IPS-15b (cell line): Measurements from ENCODE around the gene SCRN3.

Experiments
- H3K27me3 ChIP-seq: one replicate; pipeline ENCODE4 v1.6.1; 2013; ENCODE audit warnings: low read length; ENCODE audit not compliant: control insufficient read depth, insufficient read depth
- H3K36me3 ChIP-seq: one replicate; pipeline ENCODE4 v1.6.1; 2013; ENCODE audit warnings: low read length; ENCODE audit not compliant: control insufficient read depth, insufficient read depth
- H3K4me1 ChIP-seq: one replicate; pipeline ENCODE4 v1.6.1; 2013; ENCODE audit warnings: mild to moderate bottlenecking, low read length; ENCODE audit not compliant: control insufficient read depth, insufficient read depth
- H3K4me3 ChIP-seq: one replicate; pipeline ENCODE4 v1.5.1; 2013; ENCODE audit warnings: low read depth, low read length
- H3K9ac ChIP-seq: one replicate; pipeline ENCODE4 v1.6.1; 2013; ENCODE audit warnings: low read depth, mild to moderate bottlenecking, low read length
- H3K9me3 ChIP-seq: one replicate; pipeline ENCODE4 v1.6.1; 2013; ENCODE audit warnings: mild to moderate bottlenecking, low read length; ENCODE audit not compliant: control insufficient read depth, insufficient read depth

Gene SCRN3

GRCh38 chr2:174412256-174412655 is 16.7 kb downstream of the SCRN3 start:
- no peaks in the 10 kb centered on the region for H3K9me3 ChIP-seq
- H3K4me1 ChIP-seq: peaks cover 4% of the 10 kb centered on the region
- H3K27me3 ChIP-seq: no peaks in the 10 kb centered on the region
- no peak overlapping the region for H3K9ac ChIP-seq
- H3K36me3 ChIP-seq: no peaks in the 10 kb centered on the region
- H3K4me3 ChIP-seq: no peak overlapping the region

DNA sequence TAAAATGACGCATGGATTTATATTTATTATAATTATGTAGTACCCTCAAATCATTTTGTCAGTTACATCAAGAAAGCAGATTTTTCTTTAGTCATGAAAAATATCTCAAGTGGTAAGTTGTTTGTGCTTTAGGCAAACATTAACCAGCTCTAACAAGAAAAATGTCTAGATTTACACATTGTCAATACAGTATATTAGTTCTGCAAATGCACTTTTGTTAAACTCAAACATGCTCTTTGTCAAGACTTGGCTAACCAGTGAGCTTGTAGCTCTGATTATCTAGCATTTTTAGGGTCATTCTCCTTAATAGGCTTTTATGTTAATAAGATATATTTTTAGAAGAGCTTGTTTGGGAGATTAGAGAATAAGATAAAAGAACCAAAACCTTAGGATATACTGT is 32.7 kb downstream of the SCRN3 start:
- Histone ChIP-seq H3K27me3 (no peaks in the 10 kb centered on the region), H3K36me3 (no peaks in the 10 kb centered on the region), H3K4me1 (no peaks in the 10 kb centered on the region), H3K9ac (no peak overlapping the region), H3K4me3 (no peak overlapping the region), H3K9me3 (no peaks in the 10 kb centered on the region)

DNA sequence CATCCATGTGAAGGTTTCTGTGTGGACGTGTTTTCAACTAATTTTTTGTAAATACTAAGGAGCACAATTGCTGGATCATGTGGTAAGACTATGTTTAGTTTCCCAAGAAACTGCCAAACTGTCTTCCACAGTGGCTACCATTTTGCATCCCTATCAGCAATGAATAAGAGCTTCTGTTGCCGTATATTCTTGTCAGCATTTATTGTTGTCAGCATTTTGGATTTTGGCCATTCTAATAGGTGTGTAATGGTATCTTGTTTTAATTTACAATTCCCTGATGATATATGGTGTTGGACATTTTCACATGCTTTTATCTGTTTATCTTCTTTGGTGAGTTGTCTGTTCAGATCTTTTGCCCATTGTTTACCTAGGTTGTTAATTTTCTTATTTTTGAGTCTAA is 34.5 kb downstream of the SCRN3 start:
- Histone ChIP-seq H3K9ac (no peak overlapping the region), H3K27me3 (no peaks in the 10 kb centered on the region), H3K9me3 (no peaks in the 10 kb centered on the region), H3K4me1 (no peaks in the 10 kb centered on the region), H3K4me3 (no peak overlapping the region), H3K36me3 (no peaks in the 10 kb centered on the region)

- Histone ChIP-seq H3K9ac (no peak overlapping the region), H3K27me3 (no peaks in the 10 kb centered on the region), H3K36me3 (no peaks in the 10 kb centered on the region), H3K4me3 (no peak overlapping the region), H3K4me1 (no peaks in the 10 kb centered on the region), H3K9me3 (no peaks in the 10 kb centered on the region)
These were observed 36.4 kb downstream of the SCRN3 start for GRCh38 chr2:174431902-174432301.

DNA sequence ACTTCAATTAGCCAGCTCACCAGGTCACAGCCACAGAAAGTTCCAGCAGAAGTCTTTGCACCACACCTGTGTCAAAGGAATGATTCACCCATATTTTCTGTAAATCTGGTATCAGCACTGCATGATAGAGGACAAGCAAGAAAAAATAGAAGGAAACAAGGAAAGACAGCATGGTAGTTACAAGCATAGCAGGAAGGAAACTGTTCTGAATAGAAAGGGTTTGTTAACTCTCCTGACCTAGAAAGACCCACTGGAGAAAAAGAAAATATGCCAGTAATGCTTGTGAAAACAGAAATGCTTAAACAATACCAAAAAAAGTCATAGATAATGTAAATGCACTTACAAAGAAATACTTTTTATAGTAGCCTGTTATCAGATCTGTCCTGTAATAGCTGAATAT is 40.8 kb downstream of the SCRN3 start:
- Histone ChIP-seq H3K4me1 (no peaks in the 10 kb centered on the region), H3K36me3 (no peaks in the 10 kb centered on the region)

GRCh38 chr2:174438146-174438886 is 42.8 kb downstream of the SCRN3 start:
- no peaks in the 10 kb centered on the region for H3K9me3 ChIP-seq
- H3K4me3 ChIP-seq: no peak overlapping the region
- no peak overlapping the region for H3K9ac ChIP-seq
- no peaks in the 10 kb centered on the region for H3K4me1 ChIP-seq
- H3K27me3 ChIP-seq: no peaks in the 10 kb centered on the region
- H3K36me3 ChIP-seq: no peaks in the 10 kb centered on the region

More for the DNA sequence above, 40.8 kb downstream of the SCRN3 start:
- no peaks in the 10 kb centered on the region for H3K27me3 ChIP-seq
- H3K4me3 ChIP-seq: no peak overlapping the region
- H3K9ac ChIP-seq: no peak overlapping the region
- H3K9me3 ChIP-seq: no peaks in the 10 kb centered on the region

- H3K27me3 ChIP-seq: no peaks in the 10 kb centered on the region
- no peaks in the 10 kb centered on the region for H3K9me3 ChIP-seq
- no peaks in the 10 kb centered on the region for H3K36me3 ChIP-seq
- H3K4me1 ChIP-seq: no peaks in the 10 kb centered on the region
- H3K9ac ChIP-seq: no peak overlapping the region
- H3K4me3 ChIP-seq: no peak overlapping the region
These were observed 43.8 kb downstream of the SCRN3 start for GRCh38 chr2:174439323-174439722.

DNA sequence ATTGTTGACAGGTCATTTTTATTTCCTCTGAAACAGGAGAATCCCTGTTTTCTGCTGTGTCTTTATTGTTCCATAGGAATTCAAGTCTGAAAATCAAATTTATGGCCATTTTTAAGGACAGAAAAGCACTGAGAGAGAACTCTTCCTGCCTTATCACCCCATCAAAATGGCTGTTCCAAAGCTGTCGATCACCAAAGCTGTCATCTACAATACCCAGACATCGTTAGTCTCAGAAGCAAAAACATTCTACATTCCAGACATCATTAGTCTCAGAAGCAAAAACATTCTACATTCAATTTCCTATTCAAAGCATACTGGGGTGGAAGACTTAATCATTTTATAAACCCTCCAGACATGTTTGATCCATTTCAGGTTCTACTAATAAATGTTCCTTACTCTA is 44.4 kb downstream of the SCRN3 start:
- H3K27me3 ChIP-seq: no peaks in the 10 kb centered on the region
- no peak overlapping the region for H3K4me3 ChIP-seq
- H3K9ac ChIP-seq: no peak overlapping the region
- H3K4me1 ChIP-seq: peaks cover under 1% of the 10 kb centered on the region
- no peaks in the 10 kb centered on the region for H3K9me3 ChIP-seq
- H3K36me3 ChIP-seq: no peaks in the 10 kb centered on the region

- Histone ChIP-seq H3K9me3 (no peaks in the 10 kb centered on the region), H3K9ac (no peak overlapping the region), H3K4me3 (no peak overlapping the region), H3K27me3 (no peaks in the 10 kb centered on the region), H3K4me1 (peaks cover 3% of the 10 kb centered on the region), H3K36me3 (no peaks in the 10 kb centered on the region)
These were observed 47.3 kb downstream of the SCRN3 start for GRCh38 chr2:174442546-174443510.

GRCh38 chr2:174444761-174445160 is 49.2 kb downstream of the SCRN3 start:
- no peak overlapping the region for H3K4me3 ChIP-seq
- H3K9ac ChIP-seq: no peak overlapping the region
- no peaks in the 10 kb centered on the region for H3K36me3 ChIP-seq
- no peaks in the 10 kb centered on the region for H3K9me3 ChIP-seq
- H3K4me1 ChIP-seq: peaks cover 3% of the 10 kb centered on the region
- no peaks in the 10 kb centered on the region for H3K27me3 ChIP-seq

DNA sequence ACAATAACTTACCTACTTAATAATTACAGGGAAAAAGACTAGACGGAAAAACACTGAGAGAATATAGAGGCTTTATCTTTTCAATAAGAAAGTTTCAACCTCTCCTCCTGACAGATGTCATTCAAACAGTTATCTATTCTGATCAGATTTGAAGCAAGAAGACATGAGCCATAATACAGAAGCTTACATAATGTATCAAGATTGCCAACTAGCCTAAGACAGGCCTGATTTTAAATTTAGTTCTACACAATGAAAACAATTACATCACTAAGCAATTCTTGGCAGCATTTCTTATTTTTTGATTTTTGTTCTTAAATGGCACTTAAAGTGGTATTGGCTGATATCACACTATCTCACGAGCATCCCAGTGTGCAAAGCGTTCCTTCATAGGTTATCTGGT is 49.7 kb downstream of the SCRN3 start:
- H3K36me3 ChIP-seq: no peaks in the 10 kb centered on the region
- H3K9me3 ChIP-seq: no peaks in the 10 kb centered on the region
- peaks cover 3% of the 10 kb centered on the region for H3K4me1 ChIP-seq
- H3K27me3 ChIP-seq: no peaks in the 10 kb centered on the region
- no peak overlapping the region for H3K9ac ChIP-seq
- no peak overlapping the region for H3K4me3 ChIP-seq

DNA sequence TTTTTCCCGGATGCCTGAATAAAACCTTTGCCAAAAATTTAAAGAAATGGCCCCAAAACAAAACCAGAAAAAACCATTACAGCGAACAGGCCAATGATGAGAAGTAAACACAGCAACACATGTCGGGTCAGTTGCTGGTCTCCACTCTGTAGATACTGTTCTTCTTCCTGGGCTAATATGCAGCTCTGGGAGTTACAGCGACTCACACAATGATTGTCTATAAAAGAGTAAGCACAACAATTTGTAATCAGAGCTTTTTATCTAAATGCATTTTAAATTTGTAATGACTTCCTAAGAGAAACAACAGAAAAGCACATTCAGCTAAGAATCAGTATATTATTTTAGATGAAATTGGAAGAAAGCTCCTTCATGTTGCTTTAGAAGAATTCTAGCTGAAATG is 51.0 kb downstream of the SCRN3 start:
- no peak overlapping the region for H3K9ac ChIP-seq
- no peak overlapping the region for H3K4me3 ChIP-seq
- H3K4me1 ChIP-seq: peaks cover 3% of the 10 kb centered on the region
- H3K36me3 ChIP-seq: no peaks in the 10 kb centered on the region
- H3K9me3 ChIP-seq: no peaks in the 10 kb centered on the region
- H3K27me3 ChIP-seq: no peaks in the 10 kb centered on the region
